Measurements from ENCODE around the gene CELF5. TPM values are rescaled to one million over a fixed set of nuclear protein-coding genes. Genes with fewer than 3 reads are reported as not detected.

CELF5 gene
- total RNA-seq, 1 donor from 2014 or later = not detected

GRCh38 chr19:3185461-3186159, 38.9 kb upstream of the CELF5 start, which contains the start of gene NCLN:
TSS of gene NCLN (plus strand) at chr19:3185930. CDS start at chr19:3186031, 101 bp downstream.
- H3K27me3 Mint-ChIP-seq = no peaks in the 10 kb centered on the region
- POLR2A ChIA-PET = interaction anchor here (0.9 to 3.5 kb wide), 3 partner anchors 10 to 235 kb away, joined by 3 to 25 read pairs (median 4); no protein-coding TSS in a partner anchor

GRCh38 chr19:3186160-3186688, 38.2 kb upstream of the CELF5 start:
- CTCF ChIA-PET = interaction anchor here (1.1 to 1.2 kb wide), 2 partner anchors 22 to 38 kb away, joined by 3 read pairs; no protein-coding TSS in a partner anchor
- DNase-seq (no peak), ATAC-seq (ENCODE audit: low read depth) (no peak)
- Mint-ChIP-seq H3K4me1 (peaks cover 73% of the 10 kb centered on the region), H3K9me3 (no peaks in the 10 kb centered on the region), H3K4me3 (peak overlapping the region; percentile 86), H3K36me3 (ENCODE audit: low read depth) (peaks cover 31% of the 10 kb centered on the region), H3K27ac (peak overlapping the region; percentile 56), H3K27me3 (no peaks in the 10 kb centered on the region)
- POLR2A ChIA-PET = interaction anchor here (0.6 to 3.5 kb wide), 5 partner anchors 10 to 1526 kb away, joined by 3 to 25 read pairs (median 3); no protein-coding TSS in a partner anchor
- no peak for TF ChIP-seq CTCF (IDR thresholded peaks at IDR 0.05)
- intact Hi-C loops (cut with micrococcal nuclease) = loop anchor here (10.0 kb wide), 2 partner anchors 389 to 1101 kb away; partner anchors contain the start of gene HMG20B

More at GRCh38 chr19:3185461-3186159, 38.9 kb upstream of the CELF5 start, which contains the start of gene NCLN:
- CTCF ChIA-PET = interaction anchor here (1.1 to 1.2 kb wide), 2 partner anchors 22 to 38 kb away, joined by 3 read pairs; no protein-coding TSS in a partner anchor
- DNase-seq = peak; percentile 98
- peak within 1 kb of the TSS; percentile 95 for H3K27ac Mint-ChIP-seq
- intact Hi-C loops (cut with micrococcal nuclease) = loop anchor here (1.0 to 10.0 kb wide), 6 partner anchors 53 to 1101 kb away; partner anchors contain the start of genes FZR1 and HMG20B
- H3K36me3 Mint-ChIP-seq (ENCODE audit: low read depth) = peaks cover 30% of the 10 kb centered on the region
- H3K4me1 Mint-ChIP-seq = peaks cover 74% of the 10 kb centered on the region
- peak; percentile 86 for ATAC-seq (ENCODE audit: low read depth)
- no peaks in the 10 kb centered on the region for H3K9me3 Mint-ChIP-seq
- TF ChIP-seq CTCF (IDR thresholded peaks at IDR 0.05) = no peak
- H3K4me3 Mint-ChIP-seq = peak within 1 kb of the TSS; percentile 93

GRCh38 chr19:3186891-3187661, 37.4 kb upstream of the CELF5 start:
- TF ChIP-seq CTCF (IDR thresholded peaks at IDR 0.05) = no peak
- H3K4me1 Mint-ChIP-seq = peaks cover 67% of the 10 kb centered on the region
- peak overlapping the region; percentile 86 for H3K4me3 Mint-ChIP-seq
- peak overlapping the region; percentile 56 for H3K27ac Mint-ChIP-seq
- no peaks in the 10 kb centered on the region for H3K27me3 Mint-ChIP-seq
- no peak for ATAC-seq (ENCODE audit: low read depth)
- CTCF ChIA-PET = interaction anchor here (1.1 to 1.2 kb wide), 2 partner anchors 23 to 37 kb away, joined by 3 read pairs; no protein-coding TSS in a partner anchor
- H3K36me3 Mint-ChIP-seq (ENCODE audit: low read depth) = peaks cover 29% of the 10 kb centered on the region
- intact Hi-C loops (cut with micrococcal nuclease) = loop anchor here (10.0 kb wide), 2 partner anchors 388 to 1102 kb away; partner anchors contain the start of gene HMG20B
- DNase-seq = no peak
- POLR2A ChIA-PET = interaction anchor here (0.8 to 3.5 kb wide), 2 partner anchors 18 to 236 kb away, joined by 3 to 25 read pairs; no protein-coding TSS in a partner anchor
- H3K9me3 Mint-ChIP-seq = no peaks in the 10 kb centered on the region

GRCh38 chr19:3187662-3188511, 36.6 kb upstream of the CELF5 start:
- CTCF ChIA-PET = no interaction called here
- Mint-ChIP-seq H3K36me3 (ENCODE audit: low read depth) (peaks cover 31% of the 10 kb centered on the region), H3K27ac (no peak overlapping the region), H3K9me3 (no peaks in the 10 kb centered on the region), H3K27me3 (no peaks in the 10 kb centered on the region), H3K4me3 (peak overlapping the region; percentile 41), H3K4me1 (peaks cover 61% of the 10 kb centered on the region)
- ATAC-seq (ENCODE audit: low read depth) (no peak), DNase-seq (no peak)
- POLR2A ChIA-PET = interaction anchor here (0.5 kb wide), 1 partner anchor 31 kb away, joined by 7 read pairs; no protein-coding TSS in a partner anchor
- no peak for TF ChIP-seq CTCF (IDR thresholded peaks at IDR 0.05)
- intact Hi-C loops (cut with micrococcal nuclease) = loop anchor here (10.0 kb wide), 2 partner anchors 387 to 1103 kb away; partner anchors contain the start of gene HMG20B
